Measurements from ENCODE around the gene NPHP1.
"Not testable (repeated sequence)": the region's sequence is repeated elsewhere in the genome, so short reads cannot be mapped to it uniquely, and the experiment has no call there.

DNA sequence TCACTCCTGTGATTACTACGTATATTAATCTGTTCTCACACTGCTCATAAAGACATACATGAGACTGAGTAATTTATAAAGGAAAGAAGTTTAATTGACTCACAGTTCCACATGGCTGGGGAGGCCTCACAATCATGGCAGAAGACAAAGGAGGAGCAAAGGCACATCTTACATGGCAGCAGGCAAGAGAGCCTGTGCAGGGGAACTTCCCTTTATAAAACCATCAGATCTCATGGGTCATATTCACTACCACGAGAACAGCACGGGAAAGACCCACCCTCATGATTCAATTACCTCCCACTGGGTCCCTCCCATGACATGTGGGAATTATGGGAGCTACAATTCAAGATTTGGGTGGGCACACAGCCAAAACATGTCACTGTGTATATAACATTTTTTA, 8.7 kb upstream of the NPHP1 start:
- TF ChIP-seq, protein P1, sequence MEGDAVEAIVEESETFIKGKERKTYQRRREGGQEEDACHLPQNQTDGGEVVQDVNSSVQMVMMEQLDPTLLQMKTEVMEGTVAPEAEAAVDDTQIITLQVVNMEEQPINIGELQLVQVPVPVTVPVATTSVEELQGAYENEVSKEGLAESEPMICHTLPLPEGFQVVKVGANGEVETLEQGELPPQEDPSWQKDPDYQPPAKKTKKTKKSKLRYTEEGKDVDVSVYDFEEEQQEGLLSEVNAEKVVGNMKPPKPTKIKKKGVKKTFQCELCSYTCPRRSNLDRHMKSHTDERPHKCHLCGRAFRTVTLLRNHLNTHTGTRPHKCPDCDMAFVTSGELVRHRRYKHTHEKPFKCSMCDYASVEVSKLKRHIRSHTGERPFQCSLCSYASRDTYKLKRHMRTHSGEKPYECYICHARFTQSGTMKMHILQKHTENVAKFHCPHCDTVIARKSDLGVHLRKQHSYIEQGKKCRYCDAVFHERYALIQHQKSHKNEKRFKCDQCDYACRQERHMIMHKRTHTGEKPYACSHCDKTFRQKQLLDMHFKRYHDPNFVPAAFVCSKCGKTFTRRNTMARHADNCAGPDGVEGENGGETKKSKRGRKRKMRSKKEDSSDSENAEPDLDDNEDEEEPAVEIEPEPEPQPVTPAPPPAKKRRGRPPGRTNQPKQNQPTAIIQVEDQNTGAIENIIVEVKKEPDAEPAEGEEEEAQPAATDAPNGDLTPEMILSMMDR (conservative IDR thresholded peaks at IDR 0.05; ENCODE audit: low read depth, low read length): not testable (repeated sequence)
- TF ChIP-seq RAD21 (IDR thresholded peaks at IDR 0.05; ENCODE audit: low read length); CHD1 (IDR thresholded peaks at IDR 0.05; ENCODE audit: low read depth, low read length); POLR2A (IDR thresholded peaks at IDR 0.05; ENCODE audit: low read depth, low read length); FOS (IDR thresholded peaks at IDR 0.05; ENCODE audit: low read depth, low read length); BHLHE40 (IDR thresholded peaks at IDR 0.05; ENCODE audit: low read depth, low read length): not testable (repeated sequence)
- TF ChIP-seq, protein P2, sequence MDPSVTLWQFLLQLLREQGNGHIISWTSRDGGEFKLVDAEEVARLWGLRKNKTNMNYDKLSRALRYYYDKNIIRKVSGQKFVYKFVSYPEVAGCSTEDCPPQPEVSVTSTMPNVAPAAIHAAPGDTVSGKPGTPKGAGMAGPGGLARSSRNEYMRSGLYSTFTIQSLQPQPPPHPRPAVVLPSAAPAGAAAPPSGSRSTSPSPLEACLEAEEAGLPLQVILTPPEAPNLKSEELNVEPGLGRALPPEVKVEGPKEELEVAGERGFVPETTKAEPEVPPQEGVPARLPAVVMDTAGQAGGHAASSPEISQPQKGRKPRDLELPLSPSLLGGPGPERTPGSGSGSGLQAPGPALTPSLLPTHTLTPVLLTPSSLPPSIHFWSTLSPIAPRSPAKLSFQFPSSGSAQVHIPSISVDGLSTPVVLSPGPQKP (IDR thresholded peaks at IDR 0.05; ENCODE audit: borderline replicate concordance, low read depth, low read length): not testable (repeated sequence)
